HG03460 (cell line): Measurements from ENCODE around the gene HYLS1.
"Not testable (repeated sequence)": the region's sequence is repeated elsewhere in the genome, so short reads cannot be mapped to it uniquely, and the experiment has no call there.

Experiments used
- ATAC-seq: cut with Tn5 transposase; IDR thresholded peaks from one replicate; pipeline ENCODE4 v1.9.1; 2021; ENCODE audit not compliant: unreplicated experiment

HYLS1 gene

DNA sequence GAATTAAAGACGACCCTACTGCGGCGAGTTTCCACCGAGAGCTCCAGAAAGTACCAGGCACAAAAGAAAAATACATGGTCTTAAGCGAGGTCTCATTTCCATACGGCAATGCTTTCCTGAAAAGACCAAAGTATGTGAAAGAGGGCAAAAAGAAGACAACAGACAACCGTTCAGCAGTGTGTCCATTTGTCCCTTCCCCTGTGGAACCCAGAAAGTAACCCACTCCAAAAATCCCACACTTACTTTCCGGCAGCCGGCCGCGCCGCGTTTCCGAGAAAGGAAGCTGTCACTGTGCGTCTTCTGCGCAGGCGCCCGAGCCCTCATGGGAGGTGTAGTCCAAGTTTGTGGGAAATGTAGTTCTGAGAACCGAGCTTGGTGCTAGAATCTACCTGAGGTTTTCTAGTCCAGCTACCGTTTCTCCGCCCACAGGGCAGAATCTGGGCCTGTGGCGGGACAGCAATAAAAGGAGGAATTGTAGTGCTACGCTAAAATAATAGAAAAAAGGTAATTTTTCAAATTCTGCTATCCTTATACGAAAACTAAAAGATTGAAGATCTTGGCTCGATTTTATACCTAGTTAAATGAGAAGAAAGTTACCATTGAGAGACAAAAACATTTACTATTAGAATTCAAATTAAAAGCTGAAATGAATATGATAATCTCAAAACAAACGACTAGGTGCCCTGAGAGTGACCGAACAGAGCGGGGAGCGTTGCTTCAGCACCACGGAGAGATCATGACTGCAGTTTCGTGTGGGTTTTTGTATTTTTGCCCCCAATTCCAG is 15.7 kb downstream of the HYLS1 start, which contains the start of gene PUS3:
Gene PUS3, minus strand, starts transcription at position 280 of the 784 bp plus-strand sequence. CDS start 6,922 bp downstream, outside the sequence.
- peak; percentile 99 for ATAC-seq

DNA sequence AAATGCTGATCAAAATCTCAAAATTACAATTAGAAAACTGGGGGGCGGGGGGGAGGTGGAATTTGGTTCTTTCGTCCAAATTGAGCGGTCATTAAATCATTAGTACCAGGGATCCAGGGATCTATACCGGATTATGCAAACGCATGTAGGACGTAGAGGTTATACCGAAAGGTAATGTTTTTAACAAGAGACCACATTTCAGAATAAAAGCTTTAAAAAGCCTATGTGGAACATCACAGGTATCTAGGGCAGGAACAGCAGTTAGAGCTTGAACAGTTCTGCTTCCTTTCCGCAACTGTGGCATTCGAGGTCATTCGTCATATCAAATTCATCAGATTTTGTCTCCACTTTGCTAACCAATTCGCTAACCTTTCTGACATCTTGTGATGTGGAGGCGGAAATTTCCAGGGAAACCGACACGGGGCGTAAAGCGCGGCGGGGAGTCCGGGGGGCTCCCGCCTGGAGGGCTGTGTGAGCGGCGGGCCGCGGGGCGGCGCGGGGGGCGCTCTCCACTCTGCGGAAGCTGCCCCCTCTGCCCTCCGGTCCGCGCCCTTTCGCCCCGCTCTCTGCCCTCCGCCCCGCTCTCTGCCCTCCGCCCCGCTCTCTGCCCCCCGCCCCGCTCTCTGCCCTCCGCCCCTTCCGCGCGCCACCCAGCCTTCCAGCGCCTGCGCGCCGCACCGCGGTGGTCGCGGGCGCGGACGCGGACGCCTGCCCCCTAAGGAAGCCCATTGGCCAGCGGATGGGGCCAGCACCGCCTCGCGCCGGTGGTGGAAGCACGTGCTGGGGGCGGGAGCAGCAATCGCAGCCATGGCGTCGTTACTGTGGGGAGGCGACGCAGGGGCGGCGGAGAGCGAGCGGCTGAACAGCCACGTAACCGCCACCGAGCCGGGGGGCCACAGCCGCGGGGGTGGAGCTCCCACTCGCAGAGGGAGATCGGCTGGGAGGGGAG is 16.5 kb downstream of the HYLS1 start, which contains the start of gene DDX25:
Gene DDX25, plus strand, starts transcription at position 798 of the 949 bp plus-strand sequence. Its CDS starts 10 bp downstream, at position 808.
- no peak for ATAC-seq

DNA sequence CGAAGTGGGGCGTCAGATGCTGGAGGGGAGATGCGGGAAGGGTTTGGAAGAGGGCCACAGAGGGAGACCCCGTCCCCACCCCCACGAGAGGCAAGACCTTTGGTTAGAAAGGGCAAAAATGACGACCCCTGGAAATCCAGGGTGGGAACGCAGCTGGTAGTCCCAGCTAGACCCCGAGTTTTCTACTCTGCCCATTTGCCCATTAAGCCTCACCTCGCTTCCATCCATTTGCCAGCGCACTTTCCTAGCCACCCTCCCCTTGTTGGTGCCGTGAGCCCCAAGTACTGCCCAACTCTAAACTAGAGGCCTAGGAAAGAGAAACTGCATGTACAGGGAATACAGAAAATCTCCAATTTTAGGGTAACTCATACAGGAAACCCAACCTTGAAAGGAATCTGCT is 17.2 kb downstream of the HYLS1 start:
- ATAC-seq = no peak

DNA sequence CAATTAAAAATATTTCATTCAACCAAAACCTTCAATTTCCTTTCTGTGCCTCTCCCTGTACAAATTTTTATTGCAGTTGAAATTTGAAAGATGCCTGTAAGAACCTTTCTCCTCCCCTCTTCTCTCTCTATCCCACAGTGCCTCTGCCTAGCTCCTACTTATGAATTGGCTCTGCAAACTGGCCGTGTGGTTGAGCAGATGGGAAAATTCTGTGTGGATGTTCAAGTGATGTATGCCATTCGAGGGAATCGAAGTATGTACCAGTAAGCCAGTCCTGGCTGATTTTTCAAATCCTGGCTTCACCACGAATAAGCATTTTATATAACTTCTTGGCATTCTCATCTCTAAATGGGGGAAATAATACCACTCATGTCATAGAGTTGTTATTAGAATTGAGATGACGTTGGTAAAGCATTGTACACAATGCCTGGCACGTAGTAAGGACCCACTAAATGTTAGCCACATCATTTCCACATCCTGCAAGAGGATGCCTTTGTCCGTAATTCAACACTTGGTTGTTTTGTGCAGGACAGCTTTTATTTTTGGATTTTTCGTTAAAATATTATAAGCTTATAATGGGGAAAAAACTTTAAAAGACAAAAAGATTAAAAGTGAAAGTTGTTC is 22.9 kb downstream of the HYLS1 start:
- no peak for ATAC-seq

DNA sequence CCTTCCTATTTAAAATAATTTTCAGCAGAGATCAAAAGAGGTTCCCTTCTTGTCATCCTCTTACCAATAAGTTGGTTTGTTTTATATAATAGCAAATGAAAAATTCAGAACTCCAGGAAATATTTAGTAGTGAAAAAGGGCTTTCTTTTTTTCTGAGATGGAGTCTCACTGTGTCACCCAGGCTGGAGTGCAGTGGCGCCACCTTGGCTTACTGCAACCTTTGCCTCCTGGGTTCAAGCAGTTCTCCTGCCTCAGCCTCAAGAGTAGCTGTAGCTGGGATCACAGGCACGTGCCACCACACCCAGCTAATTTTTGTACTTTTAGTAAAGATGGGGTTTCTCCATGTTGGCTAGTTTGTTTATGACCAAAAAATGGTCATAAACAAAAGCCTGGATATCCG is 27.1 kb downstream of the HYLS1 start:
- not testable (repeated sequence) for ATAC-seq

DNA sequence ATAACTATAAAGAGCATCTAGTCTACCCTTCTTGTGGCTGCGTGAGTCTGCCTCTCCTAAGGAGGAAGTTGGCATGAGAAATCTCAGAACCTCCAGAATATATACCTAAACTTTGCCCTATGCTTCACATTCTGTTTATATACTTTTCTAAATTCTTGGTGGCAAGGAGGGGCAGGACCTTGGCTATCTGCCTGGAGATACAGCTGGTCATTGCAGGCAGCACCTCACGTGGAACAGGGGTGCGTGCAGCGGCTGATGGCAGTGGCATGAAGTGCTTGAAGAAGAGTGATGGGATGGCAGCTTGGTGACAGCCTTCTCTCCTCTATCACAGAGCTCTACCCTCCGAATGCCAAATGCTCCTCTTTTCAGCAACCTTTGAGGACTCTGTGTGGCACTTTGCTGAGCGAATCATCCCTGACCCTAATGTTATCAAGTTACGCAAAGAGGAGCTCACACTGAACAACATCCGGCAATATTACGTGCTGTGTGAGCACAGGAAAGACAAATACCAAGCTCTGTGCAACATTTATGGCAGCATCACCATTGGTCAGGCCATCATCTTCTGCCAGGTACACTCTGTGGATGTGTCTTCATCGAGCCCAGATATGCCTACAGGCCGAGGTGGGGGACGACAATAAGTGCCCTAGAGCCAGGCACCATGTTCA is 29.3 kb downstream of the HYLS1 start:
- ATAC-seq = no peak

DNA sequence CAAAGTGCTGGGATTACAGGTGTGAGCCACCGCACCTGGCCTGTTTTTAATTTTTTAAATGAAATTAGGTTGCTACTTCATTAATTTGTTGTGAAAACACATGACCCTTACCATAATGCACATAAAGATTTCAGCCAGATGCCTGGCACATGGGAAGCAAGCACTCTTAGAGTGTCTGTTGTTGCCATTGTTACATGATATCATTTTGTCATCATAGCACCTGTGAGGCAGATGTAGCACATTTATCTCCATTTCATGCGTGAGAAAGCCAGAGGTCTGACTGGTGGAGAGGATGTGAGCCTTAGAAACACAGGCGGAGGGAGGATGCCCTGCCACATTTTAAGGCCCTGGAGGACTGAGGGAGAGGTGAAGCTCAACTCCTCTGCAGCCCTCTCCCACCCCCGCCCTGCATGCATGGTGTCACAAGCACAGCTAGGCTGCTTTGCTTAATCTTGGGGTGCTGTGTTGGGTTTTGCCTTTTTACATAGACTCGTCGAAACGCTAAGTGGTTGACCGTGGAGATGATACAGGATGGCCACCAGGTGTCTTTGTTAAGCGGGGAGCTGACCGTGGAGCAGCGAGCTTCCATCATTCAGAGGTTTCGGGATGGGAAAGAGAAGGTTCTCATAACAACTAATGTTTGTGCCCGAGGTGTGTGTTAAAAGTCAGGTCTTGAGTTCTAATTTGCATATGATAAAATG is 30.8 kb downstream of the HYLS1 start:
- ATAC-seq = no peak

DNA sequence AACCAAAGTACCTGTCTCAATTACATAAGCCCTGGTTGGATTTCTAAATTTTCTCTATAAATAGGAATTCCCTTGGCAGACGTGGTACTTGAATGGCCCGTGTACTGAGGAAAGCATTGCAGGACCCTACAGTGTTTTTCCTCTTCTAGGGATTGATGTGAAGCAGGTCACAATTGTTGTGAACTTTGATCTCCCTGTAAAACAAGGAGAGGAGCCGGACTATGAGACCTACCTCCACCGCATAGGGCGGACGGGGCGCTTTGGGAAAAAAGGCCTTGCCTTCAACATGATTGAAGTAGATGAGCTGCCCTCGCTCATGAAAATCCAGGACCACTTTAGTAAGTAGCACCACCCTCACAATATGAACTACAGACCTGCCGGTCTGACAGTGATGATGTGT is 33.6 kb downstream of the HYLS1 start:
- ATAC-seq = no peak

DNA sequence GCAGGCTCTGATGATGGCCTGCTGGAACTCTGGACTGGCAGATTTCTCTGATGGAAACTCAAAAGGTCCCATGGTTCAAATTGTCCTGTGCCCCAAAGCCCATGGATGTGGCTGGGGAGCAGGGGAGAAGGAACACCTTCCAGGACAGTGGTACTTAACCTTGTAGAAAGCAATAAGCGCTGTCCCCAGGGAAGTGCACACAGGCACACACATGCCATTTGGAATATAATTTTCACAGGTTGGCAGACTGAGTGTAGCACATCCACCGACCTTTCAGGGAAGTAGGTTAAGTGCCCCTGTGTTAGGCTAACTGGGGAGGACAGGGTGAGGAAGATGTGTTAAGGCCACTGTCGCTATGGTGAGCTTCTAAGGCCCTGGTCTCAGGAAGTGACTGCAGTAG is 34.7 kb downstream of the HYLS1 start:
- ATAC-seq = no peak

DNA sequence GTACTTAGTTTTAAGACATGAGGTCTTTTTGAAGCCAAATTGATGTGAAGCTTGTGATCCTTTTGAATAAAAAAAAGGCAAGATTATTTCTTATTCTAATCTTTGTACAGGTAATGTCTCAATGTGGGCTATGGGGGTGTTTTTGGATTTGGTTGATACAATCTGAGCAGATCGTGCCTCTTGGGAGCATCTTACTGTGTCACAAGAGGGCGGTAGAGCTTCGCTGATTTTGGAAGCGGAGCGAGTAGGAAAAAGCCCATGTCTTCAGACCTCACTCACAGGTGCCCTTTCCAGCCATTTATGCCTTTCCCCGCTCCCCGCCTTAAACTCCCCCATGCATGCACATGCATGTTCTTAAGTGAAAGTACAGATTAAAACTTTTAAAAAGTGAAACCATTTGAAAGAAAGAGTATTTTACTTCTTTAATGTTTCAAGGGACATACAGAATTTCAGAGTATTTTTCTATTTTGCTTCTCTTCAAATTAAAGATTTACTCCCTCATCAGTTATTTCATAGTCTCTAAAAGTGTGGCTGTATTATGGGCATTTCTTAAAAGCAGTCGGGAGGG is 35.6 kb downstream of the HYLS1 start:
- peak; percentile 71 for ATAC-seq

DNA sequence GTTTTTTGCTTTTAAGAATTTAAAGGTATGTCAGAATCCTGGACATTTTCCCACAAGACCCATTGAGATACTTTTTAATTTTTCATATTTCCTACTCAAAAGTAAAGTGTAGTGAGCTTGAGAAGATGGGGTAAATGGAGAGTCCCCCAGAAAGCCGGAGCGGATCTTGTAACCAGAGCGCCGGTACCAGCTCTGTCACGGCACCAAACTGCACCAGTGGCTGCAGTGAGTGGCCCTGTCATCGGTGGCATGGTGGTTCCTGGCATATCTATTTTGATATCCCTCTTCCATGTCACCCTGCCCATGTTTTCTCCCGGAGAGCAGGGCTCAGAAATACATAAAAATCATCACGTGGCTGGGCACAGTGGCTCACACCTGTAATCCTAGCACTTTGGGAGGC is 36.2 kb downstream of the HYLS1 start:
- ATAC-seq = no peak

DNA sequence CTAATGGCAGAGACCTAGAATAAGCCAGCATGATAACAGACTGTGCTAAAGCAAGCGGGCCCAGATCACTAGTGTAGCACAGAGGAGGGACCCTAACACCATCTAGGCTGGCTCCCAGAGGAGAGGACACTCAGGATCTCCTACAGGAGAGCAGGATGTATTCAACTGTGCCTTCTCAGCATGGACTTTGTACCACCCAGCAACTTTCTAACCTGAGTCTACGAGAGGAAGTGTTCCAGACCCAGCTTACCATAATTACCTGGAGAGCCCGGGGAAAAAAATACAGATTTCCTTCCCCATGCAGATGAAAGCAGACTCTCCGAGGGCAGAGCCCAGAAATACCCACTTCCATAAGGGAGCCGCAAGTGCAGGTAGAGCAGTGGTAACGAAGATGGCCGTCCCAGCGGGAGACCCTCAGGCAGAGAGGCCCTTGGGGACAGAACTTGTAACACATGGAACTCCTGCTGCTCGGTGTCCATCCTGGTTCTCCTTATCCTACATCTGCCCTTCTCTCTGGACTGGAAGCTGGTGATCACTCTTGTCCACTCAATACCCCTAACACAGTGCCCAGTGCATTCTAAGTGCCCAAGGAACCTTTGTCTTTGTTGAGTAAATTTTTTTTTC is 37.0 kb downstream of the HYLS1 start:
- no peak for ATAC-seq

DNA sequence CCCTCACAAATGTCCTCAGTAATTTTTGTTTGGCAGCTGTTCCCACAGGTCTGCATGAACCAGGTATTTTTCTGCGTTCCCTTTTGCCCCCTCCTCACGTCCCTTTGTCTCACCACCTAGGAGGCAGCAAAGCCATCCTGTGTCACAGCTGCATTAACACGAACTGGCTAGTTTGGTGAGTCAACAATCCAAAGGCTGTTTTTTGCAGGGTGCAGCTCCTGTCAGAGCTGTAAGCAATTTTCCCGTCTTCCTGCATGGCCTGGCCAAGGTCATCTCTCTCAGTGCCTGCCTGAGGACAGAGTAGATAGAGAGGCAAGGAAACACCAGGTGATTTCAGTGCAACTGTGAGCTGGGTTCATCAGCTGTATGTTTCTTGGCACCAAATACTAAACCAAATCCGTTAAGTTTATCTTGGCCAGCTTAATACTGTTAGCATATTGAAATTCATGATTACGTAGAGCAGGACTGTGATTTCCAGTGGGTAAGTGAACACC is 37.8 kb downstream of the HYLS1 start:
- ATAC-seq = no peak

DNA sequence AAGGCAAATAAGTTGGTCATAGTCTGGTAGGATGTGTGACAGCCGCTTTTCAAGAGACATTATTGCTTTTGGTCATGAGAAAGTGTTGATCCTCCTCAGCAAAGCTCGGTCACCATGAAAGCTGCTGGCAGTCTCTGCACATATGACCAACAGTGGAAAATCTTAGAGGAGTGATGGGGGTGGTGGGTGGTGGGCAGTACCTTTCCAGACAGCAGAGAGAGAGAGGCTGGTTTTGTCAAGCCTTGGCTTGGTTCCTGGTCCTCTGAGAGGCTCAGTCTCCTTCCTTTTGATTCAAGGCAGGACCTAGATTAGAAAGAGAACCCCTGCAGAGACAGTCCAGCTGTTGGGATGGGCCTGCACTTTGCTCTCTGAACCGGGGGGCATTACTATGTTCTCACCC is 38.3 kb downstream of the HYLS1 start:
- no peak for ATAC-seq

DNA sequence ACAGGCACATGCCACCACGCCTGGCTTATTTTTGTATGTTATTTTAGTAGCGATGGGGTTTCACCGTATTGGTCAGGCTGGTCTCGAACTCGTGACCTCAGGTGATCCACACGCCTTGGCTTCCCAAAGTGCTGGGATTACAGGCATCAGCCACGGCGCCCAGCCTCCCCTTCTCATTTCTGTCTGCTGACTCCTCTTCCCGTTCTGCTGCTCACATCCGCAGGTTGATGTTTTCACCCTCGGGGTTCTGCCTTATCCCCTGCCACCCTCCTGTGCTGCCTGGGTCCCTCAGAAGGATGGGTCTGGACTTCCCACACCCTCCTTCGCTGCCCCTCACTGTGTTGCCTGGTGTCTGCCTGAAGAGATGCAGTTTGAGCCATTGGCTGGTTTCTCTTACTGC is 39.2 kb downstream of the HYLS1 start:
- no peak for ATAC-seq

DNA sequence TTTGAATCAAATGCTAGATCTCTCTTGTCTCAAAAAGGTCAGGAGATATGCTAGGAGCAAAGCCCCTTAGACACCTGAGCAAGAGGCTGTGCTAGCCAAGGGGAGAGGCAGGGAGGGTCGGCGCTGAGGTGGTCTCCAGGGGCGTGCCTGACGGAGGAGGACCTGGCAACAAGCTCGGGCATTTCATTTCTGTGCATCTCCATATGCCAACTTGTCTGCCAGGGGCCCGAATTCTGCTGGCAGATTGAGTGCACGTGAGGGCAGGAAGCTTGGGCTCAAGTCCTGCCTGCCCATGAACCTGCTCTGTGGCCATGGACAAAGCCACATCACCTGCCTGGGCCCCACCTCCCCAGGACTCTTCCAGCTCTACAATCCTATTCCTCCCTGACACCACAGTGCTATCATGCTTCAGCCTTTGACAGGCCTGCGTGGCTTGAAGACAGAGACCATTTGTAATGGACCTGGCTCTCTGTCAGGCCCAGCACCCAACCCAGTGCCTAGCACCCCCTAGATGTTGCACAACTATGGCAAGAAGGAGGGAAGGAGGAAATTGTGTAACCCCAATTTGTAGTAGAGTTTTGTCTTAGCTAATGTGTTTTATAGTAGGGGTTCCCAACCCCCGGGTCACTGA is 42.1 kb downstream of the HYLS1 start:
- no peak for ATAC-seq

DNA sequence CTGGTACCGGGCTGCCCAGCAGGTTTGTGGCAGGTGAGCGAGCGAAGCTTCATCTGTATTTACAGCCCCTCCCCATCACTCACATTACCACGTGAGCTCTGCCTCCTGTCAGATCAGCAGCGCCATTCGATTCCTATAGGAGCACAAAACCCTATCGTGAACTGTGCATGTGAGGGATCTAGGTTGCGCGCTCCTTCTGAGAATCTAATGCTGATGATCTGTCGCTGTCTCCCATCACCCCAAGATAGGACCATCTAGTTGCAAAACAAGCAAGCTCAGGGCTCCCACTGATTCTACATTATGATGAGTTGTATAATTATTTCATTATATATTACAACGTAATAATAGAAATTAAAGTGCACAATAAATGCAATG is 42.6 kb downstream of the HYLS1 start:
- no peak for ATAC-seq

DNA sequence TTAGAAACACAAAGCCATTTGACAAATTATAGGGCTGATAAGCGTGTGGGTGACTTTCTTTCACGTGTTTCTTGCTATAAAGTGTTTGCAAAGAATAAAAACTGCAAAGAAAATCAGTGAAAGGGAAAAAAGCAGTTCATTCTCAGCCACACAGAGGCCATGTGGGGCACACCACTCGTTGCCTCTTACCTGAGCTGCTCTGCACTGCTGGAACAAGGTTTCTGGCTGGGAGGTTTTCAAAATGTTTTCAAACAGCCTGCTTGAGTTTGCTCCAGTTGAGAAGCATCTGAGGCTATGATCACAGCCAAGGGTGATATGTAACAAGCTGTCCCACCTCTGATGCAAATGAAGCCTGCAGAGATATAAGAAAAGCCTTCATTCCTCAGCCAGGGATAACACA is 43.6 kb downstream of the HYLS1 start:
- ATAC-seq = no peak

DNA sequence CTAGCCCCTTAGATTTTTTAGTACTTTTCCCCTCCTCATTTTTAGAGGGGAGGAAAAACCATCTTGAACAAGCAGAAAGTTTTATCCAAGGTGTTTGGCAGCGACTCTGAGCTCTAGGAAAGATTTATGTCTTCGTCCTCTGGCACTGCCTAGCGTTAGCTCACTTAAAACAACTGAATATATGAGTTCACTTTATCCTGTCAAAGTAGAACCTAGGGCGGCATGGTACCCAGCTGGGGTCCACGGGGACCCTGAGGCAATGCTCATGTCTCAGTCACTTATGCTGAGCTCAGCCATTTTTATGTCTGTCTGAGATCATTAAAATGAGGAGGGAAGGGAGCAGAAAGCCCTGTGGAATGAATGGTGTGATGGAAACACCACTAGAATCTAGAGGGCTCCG is 44.2 kb downstream of the HYLS1 start:
- no peak for ATAC-seq
